Measurements from ENCODE around the gene DECR2. TPM values are rescaled to one million over a fixed set of nuclear protein-coding genes. Genes with fewer than 3 reads are reported as not detected.
A peak's percentile ranks its signal among the peaks of the same experiment; 100 is the strongest.

The DECR2 gene
- total and polyA plus RNA-seq, 4 donors = 42.2 to 210 (median 126) TPM

DNA sequence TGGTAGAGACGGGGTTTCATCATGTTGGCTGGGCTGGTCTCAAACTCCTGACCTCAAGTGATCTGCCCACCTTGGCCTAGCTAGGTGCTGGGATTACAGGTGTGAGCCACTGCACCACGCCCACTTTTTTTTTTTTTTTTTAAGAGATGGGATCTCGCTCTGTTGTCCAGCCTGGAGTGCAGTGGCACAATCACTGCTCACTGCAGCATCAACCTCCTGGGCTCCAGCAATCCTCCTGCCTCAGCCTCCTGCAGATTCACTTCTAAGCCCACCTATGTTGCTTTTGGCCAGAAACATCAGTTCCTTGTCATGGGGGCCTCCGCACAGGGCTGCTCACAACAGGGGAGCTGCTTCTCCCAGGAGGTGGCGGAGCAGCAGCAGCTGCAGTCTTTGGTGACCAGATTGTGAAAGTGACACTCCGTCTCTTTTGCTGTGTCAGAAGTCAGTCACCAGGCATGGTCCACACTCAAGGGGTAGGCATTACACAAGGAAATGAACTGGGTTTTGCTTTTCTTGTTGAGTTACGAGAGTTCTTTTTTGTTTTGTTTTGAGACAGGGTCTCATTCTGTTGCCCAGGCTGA is 9.1 kb upstream of the DECR2 start:
- 90% methylated on average over 7 of the region's 7 CpGs for WGBS
- no peak overlapping the region for H3K4me3 ChIP-seq (ENCODE audit: low read depth in 1 of 3, low read length in 3 of 3)
- TF ChIP-seq YY1 (IDR thresholded peaks at IDR 0.05) (no peak), RAD21 (IDR thresholded peaks at IDR 0.05) (peak in 1 of 2 donors; percentile 9), JUND (IDR thresholded peaks at IDR 0.05) (no peak), FOXA1 (IDR thresholded peaks at IDR 0.05) (no peak)
- H3K36me3 ChIP-seq (ENCODE audit: control insufficient read depth in 4 of 4, insufficient read depth in 3 of 4, low read depth in 1 of 4, low read length in 3 of 4) = no peaks in the 10 kb centered on the region
- no peaks in the 10 kb centered on the region for H3K9me3 ChIP-seq (ENCODE audit: control insufficient read depth in 4 of 4, low read length in 3 of 4)
- peaks cover 0 to 7% (median 1%) of the 10 kb centered on the region in 4 donors for H3K4me1 ChIP-seq (ENCODE audit: control insufficient read depth in 4 of 4, insufficient read depth in 4 of 4, low read length in 3 of 4)
- no peaks in the 10 kb centered on the region for H3K27me3 ChIP-seq (ENCODE audit: control insufficient read depth in 4 of 4, insufficient read depth in 4 of 4, low read length in 3 of 4)
- H3K9ac ChIP-seq (ENCODE audit: low read depth in 1 of 2, low read length in 2 of 2) = no peak overlapping the region
- no peak for DNase-seq (ENCODE audit: low spot score)
- H3K27ac ChIP-seq (ENCODE audit: low read depth in 1 of 2, low read length in 2 of 2) = no peak overlapping the region

DNA sequence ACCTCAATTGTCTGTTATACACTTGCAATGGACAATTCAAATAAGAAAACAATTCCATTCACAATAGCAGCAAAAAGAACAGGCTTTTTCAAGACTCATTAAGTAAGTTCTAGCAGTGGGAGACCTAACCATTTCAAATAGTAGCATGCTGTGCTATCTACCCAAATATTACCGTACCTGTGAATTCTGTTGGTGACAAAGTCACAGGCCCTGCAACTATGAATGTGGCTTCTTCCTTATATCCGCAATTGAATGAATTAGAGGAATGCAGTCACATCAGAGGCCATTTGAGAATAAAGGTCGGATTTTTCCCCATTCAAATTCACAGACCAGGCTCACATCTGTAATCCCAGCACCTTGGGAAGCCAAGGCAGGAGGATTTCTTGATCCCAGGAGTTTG is 5.5 kb upstream of the DECR2 start:
- Histone ChIP-seq H3K36me3 (ENCODE audit: control insufficient read depth in 4 of 4, insufficient read depth in 3 of 4, low read depth in 1 of 4, low read length in 3 of 4) (no peaks in the 10 kb centered on the region), H3K27ac (ENCODE audit: low read depth in 1 of 2, low read length in 2 of 2) (peak overlapping the region in 1 of 2 donors; percentile 54), H3K4me3 (ENCODE audit: low read depth in 1 of 3, low read length in 3 of 3) (no peak overlapping the region), H3K27me3 (ENCODE audit: control insufficient read depth in 4 of 4, insufficient read depth in 4 of 4, low read length in 3 of 4) (no peaks in the 10 kb centered on the region), H3K9ac (ENCODE audit: low read depth in 1 of 2, low read length in 2 of 2) (peak overlapping the region in 1 of 2 donors; percentile 6), H3K4me1 (ENCODE audit: control insufficient read depth in 4 of 4, insufficient read depth in 4 of 4, low read length in 3 of 4) (peaks cover 3 to 29% (median 16%) of the 10 kb centered on the region in 4 donors), H3K9me3 (ENCODE audit: control insufficient read depth in 4 of 4, low read length in 3 of 4) (no peaks in the 10 kb centered on the region)
- TF ChIP-seq RAD21 (IDR thresholded peaks at IDR 0.05) (no peak), EGR1 (IDR thresholded peaks at IDR 0.05; ENCODE audit: low read depth in 2 of 2) (no peak), HNF4G (IDR thresholded peaks at IDR 0.05) (no peak), HNF4A (conservative IDR thresholded peaks at IDR 0.05) (no peak), YY1 (IDR thresholded peaks at IDR 0.05) (no peak), FOXA2 (IDR thresholded peaks at IDR 0.05) (no peak), TAF1 (conservative IDR thresholded peaks at IDR 0.05) (no peak), RXRA (IDR thresholded peaks at IDR 0.05) (no peak), JUND (IDR thresholded peaks at IDR 0.05) (no peak), FOXA1 (IDR thresholded peaks at IDR 0.05) (no peak), GABPA (IDR thresholded peaks at IDR 0.05 in 1 of 2, conservative IDR thresholded peaks at IDR 0.05 in 1 of 2) (no peak), SP1 (IDR thresholded peaks at IDR 0.05) (no peak), NR2F2 (IDR thresholded peaks at IDR 0.05) (no peak)
- TF ChIP-seq, protein P1, sequence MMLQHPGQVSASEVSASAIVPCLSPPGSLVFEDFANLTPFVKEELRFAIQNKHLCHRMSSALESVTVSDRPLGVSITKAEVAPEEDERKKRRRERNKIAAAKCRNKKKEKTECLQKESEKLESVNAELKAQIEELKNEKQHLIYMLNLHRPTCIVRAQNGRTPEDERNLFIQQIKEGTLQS (IDR thresholded peaks at IDR 0.05) = no peak
- TF ChIP-seq, protein P2, sequence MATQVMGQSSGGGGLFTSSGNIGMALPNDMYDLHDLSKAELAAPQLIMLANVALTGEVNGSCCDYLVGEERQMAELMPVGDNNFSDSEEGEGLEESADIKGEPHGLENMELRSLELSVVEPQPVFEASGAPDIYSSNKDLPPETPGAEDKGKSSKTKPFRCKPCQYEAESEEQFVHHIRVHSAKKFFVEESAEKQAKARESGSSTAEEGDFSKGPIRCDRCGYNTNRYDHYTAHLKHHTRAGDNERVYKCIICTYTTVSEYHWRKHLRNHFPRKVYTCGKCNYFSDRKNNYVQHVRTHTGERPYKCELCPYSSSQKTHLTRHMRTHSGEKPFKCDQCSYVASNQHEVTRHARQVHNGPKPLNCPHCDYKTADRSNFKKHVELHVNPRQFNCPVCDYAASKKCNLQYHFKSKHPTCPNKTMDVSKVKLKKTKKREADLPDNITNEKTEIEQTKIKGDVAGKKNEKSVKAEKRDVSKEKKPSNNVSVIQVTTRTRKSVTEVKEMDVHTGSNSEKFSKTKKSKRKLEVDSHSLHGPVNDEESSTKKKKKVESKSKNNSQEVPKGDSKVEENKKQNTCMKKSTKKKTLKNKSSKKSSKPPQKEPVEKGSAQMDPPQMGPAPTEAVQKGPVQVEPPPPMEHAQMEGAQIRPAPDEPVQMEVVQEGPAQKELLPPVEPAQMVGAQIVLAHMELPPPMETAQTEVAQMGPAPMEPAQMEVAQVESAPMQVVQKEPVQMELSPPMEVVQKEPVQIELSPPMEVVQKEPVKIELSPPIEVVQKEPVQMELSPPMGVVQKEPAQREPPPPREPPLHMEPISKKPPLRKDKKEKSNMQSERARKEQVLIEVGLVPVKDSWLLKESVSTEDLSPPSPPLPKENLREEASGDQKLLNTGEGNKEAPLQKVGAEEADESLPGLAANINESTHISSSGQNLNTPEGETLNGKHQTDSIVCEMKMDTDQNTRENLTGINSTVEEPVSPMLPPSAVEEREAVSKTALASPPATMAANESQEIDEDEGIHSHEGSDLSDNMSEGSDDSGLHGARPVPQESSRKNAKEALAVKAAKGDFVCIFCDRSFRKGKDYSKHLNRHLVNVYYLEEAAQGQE (IDR thresholded peaks at IDR 0.05) = no peak
- TF ChIP-seq, protein P3, sequence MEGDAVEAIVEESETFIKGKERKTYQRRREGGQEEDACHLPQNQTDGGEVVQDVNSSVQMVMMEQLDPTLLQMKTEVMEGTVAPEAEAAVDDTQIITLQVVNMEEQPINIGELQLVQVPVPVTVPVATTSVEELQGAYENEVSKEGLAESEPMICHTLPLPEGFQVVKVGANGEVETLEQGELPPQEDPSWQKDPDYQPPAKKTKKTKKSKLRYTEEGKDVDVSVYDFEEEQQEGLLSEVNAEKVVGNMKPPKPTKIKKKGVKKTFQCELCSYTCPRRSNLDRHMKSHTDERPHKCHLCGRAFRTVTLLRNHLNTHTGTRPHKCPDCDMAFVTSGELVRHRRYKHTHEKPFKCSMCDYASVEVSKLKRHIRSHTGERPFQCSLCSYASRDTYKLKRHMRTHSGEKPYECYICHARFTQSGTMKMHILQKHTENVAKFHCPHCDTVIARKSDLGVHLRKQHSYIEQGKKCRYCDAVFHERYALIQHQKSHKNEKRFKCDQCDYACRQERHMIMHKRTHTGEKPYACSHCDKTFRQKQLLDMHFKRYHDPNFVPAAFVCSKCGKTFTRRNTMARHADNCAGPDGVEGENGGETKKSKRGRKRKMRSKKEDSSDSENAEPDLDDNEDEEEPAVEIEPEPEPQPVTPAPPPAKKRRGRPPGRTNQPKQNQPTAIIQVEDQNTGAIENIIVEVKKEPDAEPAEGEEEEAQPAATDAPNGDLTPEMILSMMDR (IDR thresholded peaks at IDR 0.05; ENCODE audit: low read depth, low read length, missing input control) = no peak
- TF ChIP-seq, protein P4, sequence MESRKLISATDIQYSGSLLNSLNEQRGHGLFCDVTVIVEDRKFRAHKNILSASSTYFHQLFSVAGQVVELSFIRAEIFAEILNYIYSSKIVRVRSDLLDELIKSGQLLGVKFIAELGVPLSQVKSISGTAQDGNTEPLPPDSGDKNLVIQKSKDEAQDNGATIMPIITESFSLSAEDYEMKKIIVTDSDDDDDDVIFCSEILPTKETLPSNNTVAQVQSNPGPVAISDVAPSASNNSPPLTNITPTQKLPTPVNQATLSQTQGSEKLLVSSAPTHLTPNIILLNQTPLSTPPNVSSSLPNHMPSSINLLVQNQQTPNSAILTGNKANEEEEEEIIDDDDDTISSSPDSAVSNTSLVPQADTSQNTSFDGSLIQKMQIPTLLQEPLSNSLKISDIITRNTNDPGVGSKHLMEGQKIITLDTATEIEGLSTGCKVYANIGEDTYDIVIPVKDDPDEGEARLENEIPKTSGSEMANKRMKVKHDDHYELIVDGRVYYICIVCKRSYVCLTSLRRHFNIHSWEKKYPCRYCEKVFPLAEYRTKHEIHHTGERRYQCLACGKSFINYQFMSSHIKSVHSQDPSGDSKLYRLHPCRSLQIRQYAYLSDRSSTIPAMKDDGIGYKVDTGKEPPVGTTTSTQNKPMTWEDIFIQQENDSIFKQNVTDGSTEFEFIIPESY (IDR thresholded peaks at IDR 0.05) = no peak
- TF ChIP-seq, protein P5, sequence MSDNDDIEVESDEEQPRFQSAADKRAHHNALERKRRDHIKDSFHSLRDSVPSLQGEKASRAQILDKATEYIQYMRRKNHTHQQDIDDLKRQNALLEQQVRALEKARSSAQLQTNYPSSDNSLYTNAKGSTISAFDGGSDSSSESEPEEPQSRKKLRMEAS (IDR thresholded peaks at IDR 0.05) = no peak
- whole genome bisulfite sequencing = 54% methylated on average over 3 of the region's 3 CpGs
- no peak for DNase-seq (ENCODE audit: low spot score)

Data from liver (tissue), 9 donors.